H1 (cell line): ENCODE results near the gene NEK10. TPM values are rescaled to one million over a fixed set of nuclear protein-coding genes. Genes with fewer than 3 reads are reported as not detected.

Experiments
- CTCF ChIA-PET: fragments of 300-600 bp; sonication (Branson Sonifier 250); formaldehyde crosslinking; loops from one replicate; lab custom pipeline; 2021; ENCODE audit not compliant: partially characterized antibody; lab: Charles Lee
- POLR2A ChIA-PET: fragments of 300-600 bp; sonication (Branson Sonifier 250); formaldehyde crosslinking; loops from one replicate; lab custom pipeline; 2021; ENCODE audit warnings: inconsistent platforms; ENCODE audit not compliant: partially characterized antibody; lab: Charles Lee
- DNase-seq, 2 experiments: peaks; one replicate each; pipeline versions ENCODE4 v3.0.0 to v3.0.0-alpha.2; 2010 to 2022; ENCODE audit warnings: low spot score in 2 of 2, low read depth in 1 of 2, mixed read lengths in 1 of 2
- FAIRE-seq: peaks from 2 replicates; lab custom pipeline; 2011; peaks lifted over from hg19 to GRCh38; lab: Jason Lieb, UNC
- H2AFZ ChIP-seq: 2 replicates; pipeline ENCODE4 v1.8.1; 2012; ENCODE audit warnings: low read length, inconsistent platforms
- H2AK5ac ChIP-seq: 2 replicates; pipeline ENCODE4 v1.6.1; 2013; ENCODE audit warnings: low read depth, low read length
- H2BK120ac ChIP-seq: replicated peaks from 2 replicates; pipeline ENCODE3; 2013; ENCODE audit warnings: low read depth, low read length, inconsistent platforms
- H2BK12ac ChIP-seq: 2 replicates; pipeline ENCODE4 v1.6.1; 2013; ENCODE audit warnings: low read depth, low read length
- H2BK15ac ChIP-seq: 2 replicates; pipeline ENCODE4 v1.6.1; 2013; ENCODE audit warnings: low read length
- H2BK20ac ChIP-seq: 2 replicates; pipeline ENCODE4 v1.6.1; 2013; ENCODE audit warnings: low read length
- H2BK5ac ChIP-seq: 2 replicates; pipeline ENCODE4 v1.6.1; 2013; ENCODE audit warnings: low read depth, low read length
- H3K14ac ChIP-seq: 2 replicates; pipeline ENCODE4 v1.6.1; 2013; ENCODE audit warnings: inconsistent platforms; ENCODE audit not compliant: insufficient read length
- H3K18ac ChIP-seq: 2 replicates; pipeline ENCODE4 v1.6.1; 2013; ENCODE audit warnings: low read length; ENCODE audit errors: extremely low read depth
- H3K23ac ChIP-seq: 2 replicates; pipeline ENCODE4 v1.6.1; 2013; ENCODE audit warnings: inconsistent platforms; ENCODE audit not compliant: insufficient read length
- H3K23me2 ChIP-seq: 2 replicates; pipeline ENCODE4 v1.6.1; 2013; ENCODE audit warnings: low read depth, low read length
- H3K27ac ChIP-seq: 2 replicates; pipeline ENCODE4 v1.6.1; 2011; ENCODE audit warnings: low read depth, low read length, inconsistent platforms
- H3K27me3 ChIP-seq, 4 experiments: replicated peaks in 1 of 4; 1 replicate in 1 of 4; 2 replicates in 3 of 4; pipeline versions ENCODE4 v1.6.1 to v1.8.1; 2011 to 2013; ENCODE audit warnings: low read length in 3 of 4, mild to moderate bottlenecking in 3 of 4, inconsistent platforms in 2 of 4, mixed read lengths in 2 of 4, moderate library complexity in 1 of 4; ENCODE audit not compliant: control insufficient read depth in 3 of 4, insufficient read depth in 3 of 4; ENCODE audit errors: extremely low read depth in 1 of 4
- H3K36me3 ChIP-seq, 4 experiments: 2 replicates each; pipeline versions ENCODE4 v1.6.1 to v1.8.1; 2011 to 2013; ENCODE audit warnings: mild to moderate bottlenecking in 4 of 4, low read length in 3 of 4, moderate library complexity in 2 of 4, control low read depth in 1 of 4, inconsistent platforms in 1 of 4; ENCODE audit not compliant: insufficient read depth in 4 of 4, control insufficient read depth in 2 of 4
- H3K4ac ChIP-seq: replicated peaks from 2 replicates; pipeline ENCODE3; 2013; ENCODE audit warnings: low read length, low read depth, mixed read lengths, inconsistent platforms; ENCODE audit not compliant: insufficient read length
- H3K4me1 ChIP-seq, 4 experiments: replicated peaks in 1 of 4; 1 replicate in 1 of 4; 2 replicates in 3 of 4; pipeline versions ENCODE4 v1.6.1 to v1.8.1; 2011 to 2013; ENCODE audit warnings: low read length in 3 of 4, inconsistent platforms in 2 of 4, mixed read lengths in 1 of 4; ENCODE audit not compliant: insufficient read depth in 4 of 4, control insufficient read depth in 3 of 4
- H3K4me2 ChIP-seq, 2 experiments: 2 replicates each; pipeline versions ENCODE4 v1.6.1 to v1.8.1; 2011 to 2013; ENCODE audit warnings: low read depth in 2 of 2, low read length in 2 of 2, control low read depth in 1 of 2, inconsistent platforms in 1 of 2, mild to moderate bottlenecking in 1 of 2; ENCODE audit not compliant: insufficient read depth in 1 of 2
- H3K4me3 ChIP-seq, 4 experiments: fragments of 200-600, 300-600 bp in 1 of 4; sonication (generic), shearing (Covaris generic), sonication (Bioruptor Twin) in 1 of 4; 2 replicates each; pipeline versions ENCODE4 v1.5.1 to v1.8.1; 2011 to 2016; ENCODE audit warnings: low read length in 4 of 4, low read depth in 3 of 4, control low read depth in 2 of 4, inconsistent platforms in 2 of 4, mild to moderate bottlenecking in 2 of 4, mixed read lengths in 1 of 4, moderate library complexity in 1 of 4; ENCODE audit not compliant: insufficient read depth in 2 of 4; ENCODE audit errors: extremely low read depth in 1 of 4
- H3K56ac ChIP-seq: replicated peaks from 2 replicates; pipeline ENCODE3; 2013; ENCODE audit warnings: low read depth, mild to moderate bottlenecking, mixed read lengths, low read length, inconsistent platforms; ENCODE audit not compliant: insufficient read length
- H3K79me1 ChIP-seq: 2 replicates; pipeline ENCODE4 v1.6.1; 2013; ENCODE audit warnings: low read depth, low read length, control low read depth
- H3K79me2 ChIP-seq, 2 experiments: 2 replicates each; pipeline versions ENCODE4 v1.6.1 to v1.8.1; 2012 to 2013; ENCODE audit warnings: low read length in 2 of 2, mild to moderate bottlenecking in 2 of 2, inconsistent platforms in 1 of 2; ENCODE audit not compliant: insufficient read depth in 2 of 2, control insufficient read depth in 1 of 2
- H3K9ac ChIP-seq, 4 experiments: replicated peaks in 1 of 4; 1 replicate in 1 of 4; 2 replicates in 3 of 4; pipeline versions ENCODE4 v1.6.1 to v1.8.1; 2011 to 2013; ENCODE audit warnings: low read depth in 3 of 4, low read length in 3 of 4, control low read depth in 2 of 4, mild to moderate bottlenecking in 2 of 4, moderate library complexity in 2 of 4, inconsistent platforms in 1 of 4; ENCODE audit errors: extremely low read depth in 1 of 4
- H3K9me3 ChIP-seq, 2 experiments: 2 replicates each; pipeline versions ENCODE4 v1.6.1 to v1.8.1; 2012 to 2013; ENCODE audit warnings: mild to moderate bottlenecking in 2 of 2, moderate library complexity in 2 of 2, control low read depth in 1 of 2, inconsistent platforms in 1 of 2, low read depth in 1 of 2, low read length in 1 of 2, mixed read lengths in 1 of 2; ENCODE audit not compliant: insufficient read depth in 2 of 2
- H4K20me1 ChIP-seq, 2 experiments: replicated peaks in 1 of 2; 2 replicates each; pipeline versions ENCODE3 to v1.8.1; 2011 to 2013; ENCODE audit warnings: inconsistent platforms in 2 of 2, low read length in 2 of 2, mild to moderate bottlenecking in 1 of 2; ENCODE audit not compliant: insufficient read depth in 2 of 2, control insufficient read depth in 1 of 2
- H4K5ac ChIP-seq: 2 replicates; pipeline ENCODE4 v1.6.1; 2013; ENCODE audit warnings: low read length, low read depth, mixed read lengths, inconsistent platforms; ENCODE audit not compliant: insufficient read length
- H4K8ac ChIP-seq: 2 replicates; pipeline ENCODE4 v1.8.0; 2013; ENCODE audit warnings: mild to moderate bottlenecking, moderate library complexity, low read length, inconsistent platforms; ENCODE audit not compliant: insufficient read depth; ENCODE audit errors: extremely low read depth
- H4K91ac ChIP-seq: replicated peaks from 2 replicates; pipeline ENCODE3; 2013; ENCODE audit warnings: low read length, mixed read lengths, inconsistent platforms; ENCODE audit not compliant: insufficient read length
- BRCA1 ChIP-seq: IDR thresholded peaks from 2 replicates; pipeline ENCODE4 v1.6.1; 2012; ENCODE audit warnings: low read depth, low read length, improper control_type of control experiment
- CBX8 ChIP-seq: fragments of 300-800, 300-1000 bp; sonication (generic); IDR thresholded peaks from 2 replicates; pipeline ENCODE4 v1.7.1; 2016; ENCODE audit warnings: low read depth, low read length, borderline replicate concordance
- KDM4A ChIP-seq: IDR thresholded peaks from one replicate; pipeline ENCODE4 v1.7.1; 2012; ENCODE audit warnings: low read depth, mild to moderate bottlenecking, moderate library complexity, low read length, inconsistent platforms; ENCODE audit not compliant: severe bottlenecking
- NANOG ChIP-seq: IDR thresholded peaks from 2 replicates; pipeline ENCODE4 v1.6.1; 2011; ENCODE audit warnings: low read length, low read depth, mild to moderate bottlenecking, inconsistent platforms; ENCODE audit not compliant: insufficient read depth, poor library complexity, severe bottlenecking
- RNF2 ChIP-seq: fragments of 200-900, 300-1000 bp; sonication (generic); IDR thresholded peaks from 2 replicates; pipeline ENCODE4 v1.7.1; 2016; ENCODE audit warnings: borderline replicate concordance, low read depth, mild to moderate bottlenecking, antibody characterized with exemption, low read length; ENCODE audit not compliant: poor library complexity, severe bottlenecking; ENCODE audit errors: missing control alignments
- SP1 ChIP-seq: IDR thresholded peaks from 2 replicates; pipeline ENCODE4 v1.6.1; 2011; ENCODE audit warnings: low read depth, low read length
- WGBS, 2 experiments: shearing (Covaris generic) in 1 of 2; methylation state at CpG; one replicate each; pipeline versions ENCODE4 v1.1.6 to v1.1.7; 2013 to 2015; ENCODE audit warnings: low lambda C conversion rate in 2 of 2, mixed read lengths in 2 of 2, inconsistent platforms in 1 of 2, low coverage in 1 of 2, missing lambda C conversion rate in 1 of 2; ENCODE audit not compliant: insufficient replicate concordance in 2 of 2, insufficient coverage in 1 of 2, insufficient read length in 1 of 2; ENCODE audit errors: extremely low coverage in 1 of 2, missing lambda C conversion rate in 1 of 2; 5-methylcytosine and 5-hydroxymethylcytosine counted together
- polyA plus RNA-seq, 7 experiments: library from polyadenylated mRNA; depleted of rRNA in 3 of 7; stranded (reverse) in 5 of 7; unstranded in 2 of 7; fragments of >200 nt in 5 of 7; fragments of 200-250 nt in 2 of 7; gene quantifications; 1 replicate in 5 of 7; 2 replicates in 1 of 7; 4 replicates in 1 of 7; pipeline versions ENCODE4 v1.2.1 to v1.2.3, GENCODE V29; 2011 to 2013; ENCODE audit warnings: missing spikeins in 2 of 7, mixed read lengths in 2 of 7
- total RNA-seq: library from RNA; stranded (reverse); fragmentation: NEBNext Ultra II Directional; extraction: Animal tissue kit (Norgen Biotek cat#: 25700); gene quantifications from 2 replicates; pipeline ENCODE4 v1.2.1, GENCODE V29; 2021
- TF ChIP-seq, protein P1 (sequence below): IDR thresholded peaks from 2 replicates; pipeline ENCODE4 v1.6.1; 2011; ENCODE audit warnings: low read depth, mild to moderate bottlenecking, low read length; ENCODE audit not compliant: insufficient read depth

NEK10 gene
- total and polyA plus RNA-seq, 2 of the 8 experiments (the other 6 are each of a cell fraction or from before 2014, with no cell fraction given) = 0.18 to 0.50 TPM

DNA sequence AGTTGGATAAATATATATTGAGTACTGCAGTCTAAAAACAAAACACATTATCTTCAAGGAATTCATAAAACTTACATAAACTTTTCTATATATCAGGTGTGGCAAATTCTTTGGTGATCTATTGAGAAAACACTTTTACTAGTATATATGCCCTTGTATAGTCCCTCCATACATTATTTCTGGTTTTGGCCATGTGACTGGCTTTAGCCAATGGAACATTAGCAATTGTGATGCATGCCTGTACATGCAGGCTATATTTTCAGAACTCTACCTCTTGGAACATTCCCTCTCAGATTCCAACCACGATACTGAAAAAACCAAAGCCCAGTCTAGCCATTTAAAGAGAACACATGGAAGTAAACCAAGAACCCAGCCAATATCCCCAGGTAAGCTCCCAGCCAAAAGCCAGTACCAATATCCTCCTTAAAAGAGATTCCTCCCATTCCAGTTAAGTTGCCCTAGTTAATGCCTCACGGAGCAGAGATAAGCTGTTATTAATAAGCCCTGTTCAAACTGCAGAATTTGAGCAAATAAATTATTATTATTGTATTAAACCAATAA lies 152.8 kb downstream of the NEK10 start:
- Histone ChIP-seq H4K8ac (no peak overlapping the region), H3K9ac (no peak overlapping the region), H2BK120ac (no peak overlapping the region), H3K27me3 (no peaks in the 10 kb centered on the region), H3K18ac (no peak overlapping the region), H3K36me3 (no peaks in the 10 kb centered on the region), H4K20me1 (no peaks in the 10 kb centered on the region), H2BK20ac (no peak overlapping the region), H2BK5ac (no peak overlapping the region), H2BK12ac (no peak overlapping the region), H2AK5ac (no peak overlapping the region), H3K56ac (no peak overlapping the region), H3K79me2 (no peaks in the 10 kb centered on the region), H3K4me1 (peaks cover 0 to 16% (median 4%) of the 10 kb centered on the region in 4 experiments; a peak in 4 of 7 replicates), H3K23me2 (peaks cover 2% of the 10 kb centered on the region; the same call in 1 of the 2 replicates), H3K9me3 (no peaks in the 10 kb centered on the region; a peak in 1 of 4 replicates), H3K27ac (no peak overlapping the region), H3K23ac (no peak overlapping the region), H2AFZ (no peak overlapping the region), H2BK15ac (no peak overlapping the region), H3K14ac (no peak overlapping the region), H3K4me3 (no peak overlapping the region), H4K91ac (no peak overlapping the region), H3K4ac (no peak overlapping the region), H4K5ac (no peak overlapping the region), H3K4me2 (no peak overlapping the region), H3K79me1 (no peaks in the 10 kb centered on the region)
- 94% methylated on average over 2 of the region's 2 CpGs; no CpG with 5 or more reads in 1 of the 2 experiments for WGBS, 2 experiments
- FAIRE-seq (no peak), DNase-seq (no peak)
- ChIA-PET POLR2A (no interaction called here), CTCF (interaction anchor here (1.2 kb wide), 1 partner anchor 9 kb away, joined by 3 read pairs; no protein-coding TSS in a partner anchor)
- TF ChIP-seq, protein P1, sequence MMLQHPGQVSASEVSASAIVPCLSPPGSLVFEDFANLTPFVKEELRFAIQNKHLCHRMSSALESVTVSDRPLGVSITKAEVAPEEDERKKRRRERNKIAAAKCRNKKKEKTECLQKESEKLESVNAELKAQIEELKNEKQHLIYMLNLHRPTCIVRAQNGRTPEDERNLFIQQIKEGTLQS = no peak
- TF ChIP-seq BRCA1 (no peak), CBX8 (no peak), NANOG (no peak), SP1 (no peak), KDM4A (no peak), RNF2 (no peak)
